ENCODE results near the gene AK2. TPM values are rescaled to one million over a fixed set of nuclear protein-coding genes. Genes with fewer than 3 reads are reported as not detected.

The AK2 gene
- total RNA-seq, 1 donor from 2014 or later = 118 TPM

DNA sequence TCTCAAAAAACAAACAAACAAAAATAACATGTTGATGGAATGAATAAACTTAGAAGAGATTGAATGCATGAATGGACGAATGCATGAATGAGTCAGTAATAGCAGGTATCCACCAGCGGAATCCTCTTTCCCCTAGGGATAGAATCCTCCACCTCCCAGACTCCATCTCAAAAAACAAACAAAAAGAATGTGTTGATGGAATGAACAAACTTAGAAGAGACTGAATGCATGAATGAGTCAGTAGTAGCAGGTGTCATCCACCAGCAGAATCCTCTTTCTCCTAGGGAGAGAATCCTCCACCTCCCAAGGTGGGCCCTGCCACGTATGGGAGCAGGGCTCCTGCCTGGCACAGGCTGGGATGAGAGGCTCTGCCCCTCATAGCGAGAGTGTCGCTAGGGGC lies 45.3 kb downstream of the AK2 start:
- Histone ChIP-seq H3K27me3 (no peaks in the 10 kb centered on the region), H3K27ac (peak overlapping the region; percentile 51), H3K4me3 (no peak overlapping the region), H3K36me3 (no peaks in the 10 kb centered on the region), H3K9me3 (no peaks in the 10 kb centered on the region), H3K4me1 (peaks cover 37% of the 10 kb centered on the region)
- intact Hi-C loops (cut with DNase I) = no loop called here
- no peak for TF ChIP-seq POLR2A (IDR thresholded peaks at IDR 0.05)
- no peak for TF ChIP-seq POLR2AphosphoS5 (IDR thresholded peaks at IDR 0.05; ENCODE audit: insufficient read depth in 1 of 2, low read depth in 1 of 2)
- no peak for TF ChIP-seq CTCF (IDR thresholded peaks at IDR 0.05)
- DNase-seq (ENCODE audit: extremely low spot score in 2 of 2) = no peak

DNA sequence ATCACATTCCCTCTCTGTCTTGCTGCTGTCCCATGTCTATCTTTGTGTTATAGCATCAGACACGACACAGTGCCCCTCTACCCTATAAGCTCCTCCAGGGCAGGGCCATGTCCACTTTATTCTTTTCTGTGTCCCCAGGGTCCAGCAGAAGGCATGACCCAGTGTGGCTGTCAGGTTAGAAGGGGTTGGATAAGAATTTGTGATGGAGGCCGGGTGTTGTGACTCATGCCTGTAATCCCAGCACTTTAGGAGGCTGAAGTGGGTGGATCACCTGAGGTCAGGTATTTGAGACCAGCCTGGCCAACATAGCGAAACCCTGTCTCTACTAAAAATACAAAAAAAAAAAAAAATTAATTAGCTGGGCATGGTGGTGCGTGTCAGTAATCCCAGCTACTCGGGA lies 45.8 kb downstream of the AK2 start:
- no peaks in the 10 kb centered on the region for H3K27me3 ChIP-seq
- no peaks in the 10 kb centered on the region for H3K36me3 ChIP-seq
- intact Hi-C loops (cut with DNase I) = no loop called here
- no peak for DNase-seq (ENCODE audit: extremely low spot score in 2 of 2)
- H3K9me3 ChIP-seq = no peaks in the 10 kb centered on the region
- H3K4me3 ChIP-seq = no peak overlapping the region
- peaks cover 37% of the 10 kb centered on the region for H3K4me1 ChIP-seq
- TF ChIP-seq POLR2A (IDR thresholded peaks at IDR 0.05) (no peak), POLR2AphosphoS5 (IDR thresholded peaks at IDR 0.05; ENCODE audit: insufficient read depth in 1 of 2, low read depth in 1 of 2) (no peak), CTCF (IDR thresholded peaks at IDR 0.05) (no peak)
- H3K27ac ChIP-seq = no peak overlapping the region

DNA sequence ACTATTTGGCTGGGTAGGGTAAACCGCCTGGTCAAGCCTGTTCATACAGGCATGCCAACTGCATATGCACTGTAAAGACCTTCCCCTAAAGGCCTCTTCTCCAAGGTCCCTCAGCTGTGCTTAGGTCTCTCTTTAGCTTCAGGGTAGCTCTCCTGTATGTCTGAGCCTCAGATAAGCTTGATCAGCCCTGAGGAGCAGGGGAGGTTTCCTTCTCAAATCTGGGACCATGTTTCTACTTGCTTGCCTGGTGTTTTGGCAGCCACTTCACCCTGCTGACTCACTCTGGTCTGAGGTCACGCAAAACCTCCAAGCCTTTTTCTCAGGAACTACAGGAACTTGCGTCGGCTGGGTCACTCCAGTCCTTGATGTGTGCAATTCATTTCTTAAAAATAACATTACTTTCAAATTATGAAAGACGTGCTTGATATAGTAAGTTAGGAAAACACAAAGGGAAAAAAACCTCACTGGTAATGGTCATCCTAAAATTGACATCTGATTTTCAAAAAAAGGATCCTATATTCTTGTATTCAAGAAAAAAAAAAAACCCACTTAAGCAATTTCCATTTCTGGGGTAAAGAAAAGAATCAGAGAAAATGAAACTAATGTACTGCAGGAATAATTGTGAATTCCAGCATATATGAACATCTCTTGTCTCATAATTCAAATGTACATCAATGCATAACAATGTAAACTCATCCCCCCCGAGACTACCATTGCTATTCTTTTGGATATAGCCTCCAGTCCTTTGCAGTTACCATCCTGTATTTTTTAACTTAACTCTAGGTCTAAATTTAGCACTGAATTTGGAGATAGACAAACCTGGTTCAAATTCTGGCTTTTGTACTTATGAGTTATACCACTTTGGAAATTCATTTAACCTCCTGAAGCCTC lies 47.3 kb downstream of the AK2 start:
- Histone ChIP-seq H3K36me3 (no peaks in the 10 kb centered on the region), H3K27ac (peak overlapping the region; percentile 70), H3K9me3 (no peaks in the 10 kb centered on the region), H3K4me3 (no peak overlapping the region), H3K4me1 (peaks cover 46% of the 10 kb centered on the region), H3K27me3 (no peaks in the 10 kb centered on the region)
- intact Hi-C loops (cut with DNase I) = no loop called here
- TF ChIP-seq POLR2A (IDR thresholded peaks at IDR 0.05) (no peak), POLR2AphosphoS5 (IDR thresholded peaks at IDR 0.05; ENCODE audit: insufficient read depth in 1 of 2, low read depth in 1 of 2) (peak; percentile 12 to 91)
- peak in 1 of 2 donors; percentile 94 for DNase-seq (ENCODE audit: extremely low spot score in 2 of 2)

DNA sequence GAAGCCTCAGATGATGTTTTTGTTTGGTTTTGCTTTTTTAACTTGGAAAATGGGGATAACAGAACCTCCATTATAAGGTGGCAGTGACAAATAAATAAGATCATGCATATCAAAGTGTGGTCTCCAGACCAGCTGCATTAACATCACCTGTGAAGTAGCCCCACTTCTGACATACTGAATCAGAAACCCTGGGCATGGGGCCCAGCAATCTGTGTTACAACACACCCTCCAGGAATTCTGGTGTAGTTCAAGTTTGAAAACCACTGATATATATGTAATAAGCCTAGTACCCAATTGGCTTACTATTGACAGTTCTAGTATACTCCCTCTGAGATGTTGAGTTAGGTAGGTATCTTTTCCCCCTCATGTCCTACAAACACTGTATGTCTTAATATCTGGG lies 48.0 kb downstream of the AK2 start:
- H3K27ac ChIP-seq = peak overlapping the region; percentile 70
- no peak for TF ChIP-seq POLR2A (IDR thresholded peaks at IDR 0.05)
- no peak for TF ChIP-seq POLR2AphosphoS5 (IDR thresholded peaks at IDR 0.05; ENCODE audit: insufficient read depth in 1 of 2, low read depth in 1 of 2)
- TF ChIP-seq CTCF (IDR thresholded peaks at IDR 0.05) = no peak
- intact Hi-C loops (cut with DNase I) = no loop called here
- no peaks in the 10 kb centered on the region for H3K36me3 ChIP-seq
- H3K4me3 ChIP-seq = no peak overlapping the region
- peaks cover 53% of the 10 kb centered on the region for H3K4me1 ChIP-seq
- no peaks in the 10 kb centered on the region for H3K9me3 ChIP-seq
- no peak for DNase-seq (ENCODE audit: extremely low spot score in 2 of 2)
- H3K27me3 ChIP-seq = no peaks in the 10 kb centered on the region

DNA sequence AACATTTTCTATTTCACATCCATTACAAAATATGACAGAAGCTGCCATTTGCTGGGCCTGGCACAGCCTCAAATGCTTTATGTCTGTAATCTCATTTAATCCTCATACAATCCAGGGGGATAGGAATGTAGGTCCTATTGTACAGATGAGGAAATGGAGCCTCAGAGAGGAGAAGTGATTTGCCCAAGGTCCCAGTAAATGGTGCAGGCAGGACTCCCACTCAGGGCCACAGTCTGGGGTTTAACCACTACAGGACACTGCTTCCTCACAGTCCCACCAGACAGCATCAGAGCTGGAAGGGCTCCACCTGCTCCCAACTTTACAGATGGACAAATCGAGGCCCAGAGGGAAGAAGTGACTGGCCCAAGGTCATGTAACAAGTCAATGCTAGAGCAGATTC lies 51.5 kb downstream of the AK2 start:
- H3K4me1 ChIP-seq = peaks cover 44% of the 10 kb centered on the region

More for the DNA sequence above, 51.5 kb downstream of the AK2 start:
- Histone ChIP-seq H3K9me3 (no peaks in the 10 kb centered on the region), H3K36me3 (no peaks in the 10 kb centered on the region), H3K27me3 (no peaks in the 10 kb centered on the region), H3K27ac (no peak overlapping the region), H3K4me3 (no peak overlapping the region)
- intact Hi-C loops (cut with DNase I) = no loop called here
- no peak for TF ChIP-seq POLR2AphosphoS5 (IDR thresholded peaks at IDR 0.05; ENCODE audit: insufficient read depth in 1 of 2, low read depth in 1 of 2)
- no peak for TF ChIP-seq POLR2A (IDR thresholded peaks at IDR 0.05)
- TF ChIP-seq CTCF (IDR thresholded peaks at IDR 0.05) = no peak
- DNase-seq (ENCODE audit: extremely low spot score in 2 of 2) = no peak
